ENCODE data around the gene FOXO1.

Gene FOXO1

GRCh38 chr13:40553356-40553755, 113.1 kb downstream of the FOXO1 start:
- no peak overlapping the region for H3K27ac ChIP-seq
- ChIA-PET POLR2A (ENCODE audit: low non-redundant PET) (no interaction called here), CTCF (no interaction called here)
- TF ChIP-seq CTCF (conservative IDR thresholded peaks at IDR 0.05; ENCODE audit: low read depth): no peak
- DNase-seq (ENCODE audit: low spot score): no peak

- ChIA-PET POLR2A (ENCODE audit: low non-redundant PET) (no interaction called here), CTCF (no interaction called here)
- no peak for TF ChIP-seq CTCF (conservative IDR thresholded peaks at IDR 0.05; ENCODE audit: low read depth)
- H3K27ac ChIP-seq: no peak overlapping the region
- no peak for DNase-seq (ENCODE audit: low spot score)
Measured at GRCh38 chr13:40552895-40553294, 113.5 kb downstream of the FOXO1 start.

GRCh38 chr13:40550130-40550529, 116.3 kb downstream of the FOXO1 start:
- POLR2A ChIA-PET (ENCODE audit: low non-redundant PET): no interaction called here
- no peak overlapping the region for H3K27ac ChIP-seq
- no peak for DNase-seq (ENCODE audit: low spot score)

GRCh38 chr13:40549500-40550094, 116.8 kb downstream of the FOXO1 start:
- ChIA-PET CTCF (no interaction called here), POLR2A (ENCODE audit: low non-redundant PET) (no interaction called here)
- TF ChIP-seq CTCF (conservative IDR thresholded peaks at IDR 0.05; ENCODE audit: low read depth): no peak

More at GRCh38 chr13:40550130-40550529, 116.3 kb downstream of the FOXO1 start:
- no peak for TF ChIP-seq CTCF (conservative IDR thresholded peaks at IDR 0.05; ENCODE audit: low read depth)
- CTCF ChIA-PET: no interaction called here

GRCh38 chr13:40547591-40548315, 118.7 kb downstream of the FOXO1 start:
- ChIA-PET CTCF (interaction anchor here (0.7 kb wide), 1 partner anchor 77 kb away, joined by 7 read pairs; no protein-coding TSS in a partner anchor), POLR2A (ENCODE audit: low non-redundant PET) (no interaction called here)
- H3K27ac ChIP-seq: no peak overlapping the region
- no peak for TF ChIP-seq CTCF (conservative IDR thresholded peaks at IDR 0.05; ENCODE audit: low read depth)
- no peak for DNase-seq (ENCODE audit: low spot score)

More at GRCh38 chr13:40549500-40550094, 116.8 kb downstream of the FOXO1 start:
- H3K27ac ChIP-seq: no peak overlapping the region
- DNase-seq (ENCODE audit: low spot score): no peak

- no peak overlapping the region for H3K27ac ChIP-seq
- POLR2A ChIA-PET (ENCODE audit: low non-redundant PET): no interaction called here
- TF ChIP-seq CTCF (conservative IDR thresholded peaks at IDR 0.05; ENCODE audit: low read depth): no peak
- no peak for DNase-seq (ENCODE audit: low spot score)
- CTCF ChIA-PET: no interaction called here
Measured at GRCh38 chr13:40546047-40546446, 120.4 kb downstream of the FOXO1 start.
